ENCODE data around the gene BCKDK.

DNA sequence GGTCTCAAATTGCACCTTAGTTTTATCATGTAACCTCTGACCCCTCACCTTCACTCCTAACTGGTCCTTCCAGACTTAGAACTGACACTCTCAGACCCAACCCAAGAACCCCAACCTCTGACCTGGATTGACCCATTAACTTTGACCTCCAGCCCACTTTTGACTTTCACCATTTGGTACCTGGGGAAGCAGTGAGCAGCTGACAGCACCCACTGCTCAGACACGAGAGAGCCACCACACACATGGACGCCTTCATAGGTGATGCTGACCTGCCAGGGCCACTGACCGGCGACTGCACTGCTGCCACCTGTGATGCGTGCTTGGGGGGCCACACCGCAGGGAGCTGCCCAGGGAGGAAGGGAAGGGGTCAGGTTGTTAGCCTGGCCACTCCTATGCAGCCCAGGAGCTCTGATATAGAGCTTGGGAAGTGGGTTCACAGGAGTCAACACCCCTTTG, 24.9 kb downstream of the BCKDK start:
- TF ChIP-seq POLR2AphosphoS5 (IDR thresholded peaks at IDR 0.05; ENCODE audit: insufficient read depth, low read depth, low read length) (no peak), EZH2 (IDR thresholded peaks at IDR 0.05; ENCODE audit: borderline replicate concordance, low read depth, low read length, severe bottlenecking) (no peak), POLR2A (IDR thresholded peaks at IDR 0.05; ENCODE audit: low read depth, low read length) (no peak)
- TF ChIP-seq, protein P1, sequence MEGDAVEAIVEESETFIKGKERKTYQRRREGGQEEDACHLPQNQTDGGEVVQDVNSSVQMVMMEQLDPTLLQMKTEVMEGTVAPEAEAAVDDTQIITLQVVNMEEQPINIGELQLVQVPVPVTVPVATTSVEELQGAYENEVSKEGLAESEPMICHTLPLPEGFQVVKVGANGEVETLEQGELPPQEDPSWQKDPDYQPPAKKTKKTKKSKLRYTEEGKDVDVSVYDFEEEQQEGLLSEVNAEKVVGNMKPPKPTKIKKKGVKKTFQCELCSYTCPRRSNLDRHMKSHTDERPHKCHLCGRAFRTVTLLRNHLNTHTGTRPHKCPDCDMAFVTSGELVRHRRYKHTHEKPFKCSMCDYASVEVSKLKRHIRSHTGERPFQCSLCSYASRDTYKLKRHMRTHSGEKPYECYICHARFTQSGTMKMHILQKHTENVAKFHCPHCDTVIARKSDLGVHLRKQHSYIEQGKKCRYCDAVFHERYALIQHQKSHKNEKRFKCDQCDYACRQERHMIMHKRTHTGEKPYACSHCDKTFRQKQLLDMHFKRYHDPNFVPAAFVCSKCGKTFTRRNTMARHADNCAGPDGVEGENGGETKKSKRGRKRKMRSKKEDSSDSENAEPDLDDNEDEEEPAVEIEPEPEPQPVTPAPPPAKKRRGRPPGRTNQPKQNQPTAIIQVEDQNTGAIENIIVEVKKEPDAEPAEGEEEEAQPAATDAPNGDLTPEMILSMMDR (IDR thresholded peaks at IDR 0.05; ENCODE audit: extremely low read depth in 1 of 2, insufficient read depth in 1 of 2, low read depth in 1 of 2, low read length in 2 of 2): no peak
- TF ChIP-seq, protein P2, sequence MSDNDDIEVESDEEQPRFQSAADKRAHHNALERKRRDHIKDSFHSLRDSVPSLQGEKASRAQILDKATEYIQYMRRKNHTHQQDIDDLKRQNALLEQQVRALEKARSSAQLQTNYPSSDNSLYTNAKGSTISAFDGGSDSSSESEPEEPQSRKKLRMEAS (IDR thresholded peaks at IDR 0.05; ENCODE audit: insufficient read depth, insufficient read length): no peak

Measured in endothelial cell of umbilical vein (primary cell).